Measurements from ENCODE around the gene EBF4. TPM values are rescaled to one million over a fixed set of nuclear protein-coding genes. Genes with fewer than 3 reads are reported as not detected.

Gene EBF4
- total and polyA plus RNA-seq, 10 of the 15 experiments (the other 5 are each of a cell fraction or from before 2014, with no cell fraction given), result 0.13 TPM; not detected in 9

GRCh38 chr20:2705931-2706645 is 13.5 kb downstream of the EBF4 start:
- no peaks in the 10 kb centered on the region for H3K79me2 ChIP-seq (ENCODE audit: control insufficient read depth, insufficient read depth, low read length)
- no peak for TF ChIP-seq NRF1 (conservative IDR thresholded peaks at IDR 0.05; ENCODE audit: low read depth, low read length)
- TF ChIP-seq MLLT1 (IDR thresholded peaks at IDR 0.05), result no peak
- no peaks in the 10 kb centered on the region for H4K20me1 ChIP-seq (ENCODE audit: control insufficient read depth, insufficient read depth)
- H3K9ac ChIP-seq (ENCODE audit: control insufficient read depth, insufficient read depth, low read length), result no peak overlapping the region
- intact Hi-C loops (cut with micrococcal nuclease; ENCODE audit: unreplicated experiment) (no loop called here), in situ Hi-C loops (cut with MboI) (no loop called here)
- H3K27me3 ChIP-seq (replicated peaks in 1 of 2; ENCODE audit: control insufficient read depth in 2 of 2, insufficient read depth in 2 of 2, low read length in 1 of 2), result peaks cover 0 to 2% of the 10 kb centered on the region in 2 experiments; a peak in 2 of 4 replicates
- SMC1A ChIA-PET (ENCODE audit: uncharacterized antibody, unreplicated experiment), result no interaction called here
- no peaks in the 10 kb centered on the region for H3K9me3 ChIP-seq (replicated peaks; ENCODE audit: control insufficient read depth, insufficient read depth, low read length)
- no peak overlapping the region for H2AFZ ChIP-seq (ENCODE audit: control insufficient read depth, low read depth, low read length)
- no peak overlapping the region for H3K4me3 ChIP-seq
- no peaks in the 10 kb centered on the region for H3K4me1 ChIP-seq (ENCODE audit: control insufficient read depth, insufficient read depth, low read length)
- no peaks in the 10 kb centered on the region for H3K36me3 ChIP-seq (ENCODE audit: control insufficient read depth in 2 of 2, insufficient read depth in 2 of 2, low read length in 1 of 2)
- CTCF ChIA-PET, result no interaction called here
- DNase-seq (ENCODE audit: low read depth, low spot score) (no peak), ATAC-seq (no peak), FAIRE-seq (no peak)
- no TSS peak for BruUV-seq (replicated peaks)
- 66% methylated on average over 14 of the region's 14 CpGs for whole genome bisulfite sequencing (ENCODE audit: insufficient coverage, insufficient replicate concordance, low lambda C conversion rate, missing lambda C conversion rate)
- RAD21 ChIA-PET (ENCODE audit: unreplicated experiment), result no interaction called here
- H3K27ac ChIP-seq (ENCODE audit: control insufficient read depth, insufficient read depth), result no peak overlapping the region
- POLR2A ChIA-PET, result no interaction called here
- no peak overlapping the region for H3K4me2 ChIP-seq (ENCODE audit: control insufficient read depth, insufficient read depth)

- RAD21 ChIA-PET (ENCODE audit: unreplicated experiment), result interaction anchor here (0.8 kb wide), 1 partner anchor 37 kb away, joined by 4 read pairs; no protein-coding TSS in a partner anchor
- H3K27ac ChIP-seq (ENCODE audit: control insufficient read depth, insufficient read depth), result no peak overlapping the region
- SMC1A ChIA-PET (ENCODE audit: uncharacterized antibody, unreplicated experiment), result no interaction called here
- TF ChIP-seq SPI1 (IDR thresholded peaks at IDR 0.05; ENCODE audit: borderline replicate concordance, insufficient read depth, low read depth, low read length), result peak; percentile 5; the same call in 1 of the 2 replicates
- TF ChIP-seq HSF1 (IDR thresholded peaks at IDR 0.05; ENCODE audit: low read depth, low read length), result no peak
- TF ChIP-seq POLR2AphosphoS5 (IDR thresholded peaks at IDR 0.05; ENCODE audit: low read length), result no peak
- no peak for TF ChIP-seq SMAD5 (IDR thresholded peaks at IDR 0.05; ENCODE audit: low read depth)
- no peak for TF ChIP-seq ZNF207 (IDR thresholded peaks at IDR 0.05; ENCODE audit: borderline replicate concordance)
- TF ChIP-seq NFXL1 (IDR thresholded peaks at IDR 0.05; ENCODE audit: borderline replicate concordance), result no peak
- no peak for TF ChIP-seq SIN3A (IDR thresholded peaks at IDR 0.05; ENCODE audit: low read depth, low read length)
- ATAC-seq (no peak; the same call in 2 of the 3 replicates), FAIRE-seq (no peak), DNase-seq (ENCODE audit: low read depth, low spot score) (no peak)
- H3K9ac ChIP-seq (ENCODE audit: control insufficient read depth, insufficient read depth, low read length), result no peak overlapping the region
- no peaks in the 10 kb centered on the region for H3K9me3 ChIP-seq (replicated peaks; ENCODE audit: control insufficient read depth, insufficient read depth, low read length)
- H2AFZ ChIP-seq (ENCODE audit: control insufficient read depth, low read depth, low read length), result no peak overlapping the region
- POLR2A ChIA-PET, result no interaction called here
- no peak overlapping the region for H3K4me3 ChIP-seq
- intact Hi-C loops (cut with micrococcal nuclease; ENCODE audit: unreplicated experiment) (no loop called here), in situ Hi-C loops (cut with MboI) (no loop called here)
- H3K4me2 ChIP-seq (ENCODE audit: control insufficient read depth, insufficient read depth), result no peak overlapping the region; the same call in 1 of the 2 replicates
- H4K20me1 ChIP-seq (ENCODE audit: control insufficient read depth, insufficient read depth), result no peaks in the 10 kb centered on the region
- H3K4me1 ChIP-seq (ENCODE audit: control insufficient read depth, insufficient read depth, low read length), result no peaks in the 10 kb centered on the region
- WGBS (ENCODE audit: insufficient coverage, insufficient replicate concordance, low lambda C conversion rate, missing lambda C conversion rate), result 1% methylated on average over 6 of the region's 6 CpGs
- CTCF ChIA-PET, result no interaction called here
- no peaks in the 10 kb centered on the region for H3K36me3 ChIP-seq (ENCODE audit: control insufficient read depth in 2 of 2, insufficient read depth in 2 of 2, low read length in 1 of 2)
- no TSS peak for BruUV-seq (replicated peaks)
- H3K27me3 ChIP-seq (replicated peaks in 1 of 2; ENCODE audit: control insufficient read depth in 2 of 2, insufficient read depth in 2 of 2, low read length in 1 of 2), result peaks cover 0 to 2% of the 10 kb centered on the region in 2 experiments; a peak in 2 of 4 replicates
- no peaks in the 10 kb centered on the region for H3K79me2 ChIP-seq (ENCODE audit: control insufficient read depth, insufficient read depth, low read length)
These were observed 14.2 kb downstream of the EBF4 start for GRCh38 chr20:2706688-2707352.

All from GM12878 (cell line).